Epithelial cell of esophagus (primary cell): ENCODE measurements around the gene TBC1D14.

Experiments
- DNase-seq: peaks from one replicate; pipeline ENCODE4 v3.0.0; 2010; ENCODE audit warnings: low read depth
- H3K4me3 ChIP-seq: 2 replicates; pipeline ENCODE4 v1.5.1; 2011; ENCODE audit warnings: mild to moderate bottlenecking, low read length, control low read depth
- TF ChIP-seq, protein P1 (sequence below): IDR thresholded peaks from 2 replicates; pipeline ENCODE4 v1.5.1; 2011; ENCODE audit warnings: low read depth, mild to moderate bottlenecking, low read length, control low read depth, inconsistent platforms; ENCODE audit not compliant: insufficient read depth; ENCODE audit errors: missing control alignments

Gene TBC1D14

DNA sequence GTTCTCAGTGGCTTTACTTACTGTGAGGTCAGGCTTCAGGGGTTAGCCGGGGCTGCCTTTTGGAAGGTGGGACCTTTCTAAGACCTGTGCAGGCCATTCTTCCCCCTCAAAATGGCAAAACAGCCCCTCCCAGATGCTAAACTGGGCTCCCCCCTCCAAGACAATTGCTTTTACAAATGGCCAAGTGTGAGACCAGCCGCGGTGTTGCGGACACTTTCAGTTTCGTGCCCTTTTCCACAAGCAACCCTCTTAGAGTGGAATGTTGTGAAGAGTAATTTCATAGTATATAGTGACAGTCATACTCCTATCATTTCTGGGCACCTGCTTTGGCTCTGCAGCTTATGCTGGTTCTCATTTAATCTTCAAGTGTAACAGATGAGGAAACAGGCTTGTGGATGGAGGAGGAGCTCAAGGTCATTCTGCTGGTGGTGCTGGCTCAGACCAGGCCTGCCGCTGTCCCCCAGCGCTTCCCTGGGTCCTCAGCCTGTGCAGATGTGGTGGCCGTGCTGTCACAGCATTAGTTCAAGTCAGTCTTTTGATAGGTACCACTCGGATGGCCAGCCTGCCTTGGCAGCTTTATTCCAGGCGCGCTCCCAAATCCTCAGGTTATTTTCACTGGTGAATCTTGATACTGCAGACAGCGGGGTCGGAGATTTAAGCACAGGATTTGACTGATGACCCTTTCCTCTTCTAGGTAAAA lies 78.5 kb downstream of the TBC1D14 start:
- DNase-seq = no peak
- TF ChIP-seq, protein P1, sequence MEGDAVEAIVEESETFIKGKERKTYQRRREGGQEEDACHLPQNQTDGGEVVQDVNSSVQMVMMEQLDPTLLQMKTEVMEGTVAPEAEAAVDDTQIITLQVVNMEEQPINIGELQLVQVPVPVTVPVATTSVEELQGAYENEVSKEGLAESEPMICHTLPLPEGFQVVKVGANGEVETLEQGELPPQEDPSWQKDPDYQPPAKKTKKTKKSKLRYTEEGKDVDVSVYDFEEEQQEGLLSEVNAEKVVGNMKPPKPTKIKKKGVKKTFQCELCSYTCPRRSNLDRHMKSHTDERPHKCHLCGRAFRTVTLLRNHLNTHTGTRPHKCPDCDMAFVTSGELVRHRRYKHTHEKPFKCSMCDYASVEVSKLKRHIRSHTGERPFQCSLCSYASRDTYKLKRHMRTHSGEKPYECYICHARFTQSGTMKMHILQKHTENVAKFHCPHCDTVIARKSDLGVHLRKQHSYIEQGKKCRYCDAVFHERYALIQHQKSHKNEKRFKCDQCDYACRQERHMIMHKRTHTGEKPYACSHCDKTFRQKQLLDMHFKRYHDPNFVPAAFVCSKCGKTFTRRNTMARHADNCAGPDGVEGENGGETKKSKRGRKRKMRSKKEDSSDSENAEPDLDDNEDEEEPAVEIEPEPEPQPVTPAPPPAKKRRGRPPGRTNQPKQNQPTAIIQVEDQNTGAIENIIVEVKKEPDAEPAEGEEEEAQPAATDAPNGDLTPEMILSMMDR = no peak
- H3K4me3 ChIP-seq = peak overlapping the region; percentile 91

DNA sequence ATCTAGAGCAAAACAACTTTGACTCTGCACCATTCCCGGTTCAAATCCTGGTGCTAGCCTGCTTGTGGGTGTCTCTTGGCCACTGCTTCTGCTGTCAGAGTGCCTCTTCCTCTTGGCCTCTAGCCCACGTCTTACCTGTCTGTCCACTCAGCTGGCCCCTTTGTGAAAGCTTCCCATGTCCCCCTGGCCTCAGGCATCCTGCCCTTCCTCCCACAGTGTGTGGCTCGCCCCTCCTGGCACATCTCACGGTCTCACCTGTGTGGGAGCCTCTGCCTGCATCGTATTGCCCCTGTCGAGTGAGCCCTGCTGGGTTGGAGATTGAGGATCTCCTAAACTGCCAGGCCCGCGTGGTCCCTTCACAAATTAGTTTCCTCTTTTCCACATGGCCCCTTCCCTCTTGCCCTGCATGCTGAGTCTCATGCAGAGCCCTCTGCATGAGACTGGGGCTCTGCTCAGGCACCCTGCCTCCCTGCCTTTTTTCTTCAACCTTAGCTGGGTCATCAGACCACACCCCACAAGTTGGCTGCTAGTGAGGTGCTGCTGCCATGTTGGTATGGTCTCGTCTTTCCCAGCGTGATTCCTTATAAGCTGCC lies 79.8 kb downstream of the TBC1D14 start:
- no peak for DNase-seq
- no peak overlapping the region for H3K4me3 ChIP-seq
- TF ChIP-seq, protein P1 = no peak

DNA sequence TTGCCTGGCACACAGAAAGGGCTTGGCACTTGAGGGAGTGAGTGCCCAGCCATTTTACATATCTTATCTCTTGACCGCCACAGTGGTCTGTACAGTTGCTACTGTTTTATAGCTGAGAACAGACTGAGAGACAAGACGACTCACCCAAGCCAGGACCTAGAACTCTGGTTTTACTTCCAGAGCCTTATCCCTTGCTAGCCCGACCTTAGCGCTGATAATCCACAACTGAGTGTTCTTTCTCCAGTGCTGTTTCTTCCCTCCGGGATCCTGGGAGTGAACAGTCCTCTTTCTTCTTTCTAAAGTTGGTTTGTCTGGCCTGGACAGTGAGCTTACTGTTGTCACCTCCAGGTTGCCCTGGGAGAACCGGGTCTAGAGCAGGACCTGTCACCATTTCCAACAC lies 81.0 kb downstream of the TBC1D14 start:
- H3K4me3 ChIP-seq = no peak overlapping the region
- TF ChIP-seq, protein P1 = no peak

DNA sequence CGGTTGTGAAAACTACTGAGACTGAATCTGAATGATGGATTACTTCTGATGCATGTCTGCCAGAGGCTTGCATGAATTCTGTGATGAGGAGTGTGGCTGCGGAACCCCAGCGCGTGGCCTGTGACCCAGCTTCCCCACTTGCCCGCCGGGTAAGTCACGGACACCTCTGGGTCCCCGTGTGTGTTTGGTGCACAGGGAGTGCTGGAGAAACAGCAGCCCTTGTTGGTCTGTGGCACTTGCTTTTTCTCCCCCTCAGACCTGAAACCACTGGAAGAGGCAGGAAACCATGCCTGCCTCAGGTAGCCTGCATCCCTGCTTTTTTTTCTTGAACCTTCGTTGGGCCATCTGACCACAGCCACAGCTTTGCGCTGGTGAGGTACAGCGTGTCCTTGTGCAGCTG lies 81.6 kb downstream of the TBC1D14 start:
- TF ChIP-seq, protein P1 = no peak
- no peak overlapping the region for H3K4me3 ChIP-seq
- DNase-seq = no peak

More for the DNA sequence above, 81.0 kb downstream of the TBC1D14 start:
- DNase-seq = no peak

DNA sequence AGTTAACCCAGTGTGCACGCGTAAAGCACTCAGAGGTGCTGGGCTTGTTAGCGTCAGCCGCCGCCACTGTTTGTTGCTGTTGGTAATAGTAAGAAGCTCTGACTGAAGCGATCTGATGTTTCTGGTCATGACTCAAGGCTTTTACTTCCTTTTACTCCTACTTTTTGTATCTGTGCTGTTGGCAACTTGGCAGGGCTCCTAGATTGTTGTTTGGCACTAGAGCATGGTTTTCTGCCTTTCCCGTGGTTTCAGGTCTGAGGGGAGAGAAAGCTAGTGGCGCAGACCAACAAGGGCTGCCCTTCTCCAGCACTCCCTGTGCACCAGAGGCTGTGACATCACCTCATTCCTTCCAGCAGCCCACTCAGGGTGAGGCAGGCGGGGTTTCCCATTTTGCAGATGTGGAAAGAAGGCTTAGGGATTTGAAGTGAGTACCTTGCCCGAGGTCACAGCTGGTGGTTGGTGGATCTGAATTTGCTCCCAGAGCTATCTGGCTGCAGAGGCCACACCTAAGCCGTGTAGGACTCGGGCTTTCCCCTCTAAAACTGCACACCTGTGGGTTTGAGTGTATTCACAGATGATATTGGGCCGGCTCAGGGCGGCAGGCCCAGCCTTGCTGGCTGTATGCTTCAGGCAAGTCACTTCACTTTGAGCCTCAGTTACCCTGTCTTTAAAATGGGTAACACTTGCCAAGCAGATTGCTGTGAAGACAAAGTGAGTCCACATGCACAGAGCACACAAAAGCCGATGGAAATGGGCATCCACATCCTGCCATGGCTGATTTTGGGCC lies 82.3 kb downstream of the TBC1D14 start:
- no peak overlapping the region for H3K4me3 ChIP-seq
- peak; percentile 93 for DNase-seq
- TF ChIP-seq, protein P1 = no peak

DNA sequence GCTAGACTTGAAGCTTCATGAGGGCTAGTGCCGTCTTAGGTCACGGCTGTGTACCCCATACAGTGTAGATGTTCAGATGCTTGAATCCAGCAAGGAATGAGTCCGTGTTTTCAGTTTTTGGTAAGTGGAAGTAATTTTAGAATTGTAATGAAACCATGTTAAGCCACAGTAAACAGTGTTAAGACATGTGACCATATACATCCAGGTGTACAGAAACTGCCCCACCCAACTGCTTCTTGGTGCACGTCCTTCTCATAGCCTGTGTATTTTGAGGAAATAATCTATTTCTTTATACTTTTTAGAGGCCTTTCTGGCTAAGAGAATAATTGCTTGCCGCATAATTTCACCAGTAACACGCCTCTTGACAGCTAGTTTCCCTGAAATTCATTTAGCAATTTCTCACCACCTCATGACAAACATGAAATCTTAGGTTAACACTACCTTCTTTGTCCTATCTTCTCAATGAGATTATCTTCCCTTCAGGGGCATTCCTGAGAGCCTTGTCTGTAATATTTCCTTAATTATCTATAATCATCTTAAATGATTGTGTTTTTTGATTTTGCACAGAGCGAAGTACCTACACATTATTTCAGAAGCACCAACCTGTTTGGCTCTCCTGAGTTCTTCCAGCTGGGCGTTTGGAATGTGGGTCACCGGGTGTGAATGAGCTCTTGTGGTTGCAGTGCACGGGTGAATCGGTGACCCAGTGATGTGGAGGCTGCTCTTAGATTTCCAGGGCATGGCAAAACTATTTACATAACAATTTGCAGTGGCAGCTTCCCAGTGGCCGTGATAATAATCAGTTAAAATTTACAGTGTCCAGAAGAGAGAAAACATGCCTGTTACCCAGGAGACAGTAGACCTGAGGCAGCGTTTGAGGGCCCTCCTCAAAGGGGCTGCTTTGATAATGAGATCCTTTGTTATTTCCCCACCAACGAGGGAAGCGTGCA lies 83.4 kb downstream of the TBC1D14 start:
- DNase-seq = peak; percentile 57

More for the DNA sequence above, 83.4 kb downstream of the TBC1D14 start:
- H3K4me3 ChIP-seq = no peak overlapping the region
- TF ChIP-seq, protein P1 = no peak
